B cell (primary cell): Measurements from ENCODE around the gene MRPS23. TPM values are rescaled to one million over a fixed set of nuclear protein-coding genes. Genes with fewer than 3 reads are reported as not detected.
A peak's percentile ranks its signal among the peaks of the same experiment; 100 is the strongest.

Experiments
- ATAC-seq: fragments of 200-7000 bp; cut with Tn5 transposase; one replicate; pipeline ENCODE4 v1.10.0; 2021; ENCODE audit warnings: low read depth, mild to moderate bottlenecking, moderate number of reproducible peaks, moderate library complexity
- CTCF ChIA-PET: fragments of 350-600 bp; sonication (Branson Sonifier 250); formaldehyde crosslinking; loops from one replicate; lab custom pipeline; 2021; ENCODE audit warnings: antibody characterized with exemption, inconsistent platforms; lab: Charles Lee
- POLR2A ChIA-PET: fragments of 350-600 bp; sonication (Branson Sonifier 250); formaldehyde crosslinking; loops from one replicate; lab custom pipeline; 2021; ENCODE audit warnings: antibody characterized with exemption; lab: Charles Lee
- DNase-seq: peaks from one replicate; pipeline ENCODE4 v3.0.0; 2013
- H2AFZ ChIP-seq: 2 replicates; pipeline ENCODE4 v1.6.1; 2012; ENCODE audit warnings: mild to moderate bottlenecking, low read depth, low read length; ENCODE audit not compliant: insufficient read depth, poor library complexity, severe bottlenecking
- H3K27ac ChIP-seq, 2 donors: 1 replicate in 1 of 2; 2 replicates in 1 of 2; pipeline ENCODE4 v1.5.1; 2012 to 2013; ENCODE audit warnings: low read length in 2 of 2, mild to moderate bottlenecking in 2 of 2, moderate library complexity in 1 of 2
- H3K27me3 ChIP-seq, 4 experiments: fragments of 200-600 bp in 1 of 4; sonication (generic) in 1 of 4; replicated peaks in 1 of 4; 1 replicate in 2 of 4; 2 replicates in 2 of 4; pipeline versions ENCODE4 v1.6.1 to v1.7.0; 2013 to 2016; ENCODE audit warnings: low read length in 3 of 4, mild to moderate bottlenecking in 2 of 4, mixed read lengths in 1 of 4, moderate library complexity in 1 of 4; ENCODE audit not compliant: insufficient read depth in 4 of 4, control insufficient read depth in 3 of 4; ENCODE audit errors: control extremely low read depth in 1 of 4
- H3K36me3 ChIP-seq, 2 experiments: replicated peaks in 1 of 2; 1 replicate in 1 of 2; 2 replicates in 1 of 2; pipeline versions ENCODE4 v1.6.1 to v1.7.1; 2013; ENCODE audit warnings: low read length in 1 of 2; ENCODE audit not compliant: insufficient read depth in 2 of 2, control insufficient read depth in 1 of 2; ENCODE audit errors: control extremely low read depth in 1 of 2, extremely low read depth in 1 of 2
- H3K4me1 ChIP-seq, 2 donors: fragments of 200-600 bp in 1 of 2; sonication (generic) in 1 of 2; 1 replicate in 1 of 2; 2 replicates in 1 of 2; pipeline versions ENCODE4 v1.5.1 to v1.6.1; 2013 to 2017; ENCODE audit warnings: low read length in 2 of 2; ENCODE audit not compliant: control insufficient read depth in 2 of 2, insufficient read depth in 2 of 2
- H3K4me2 ChIP-seq: replicated peaks from 2 replicates; pipeline ENCODE3; 2012; ENCODE audit warnings: mild to moderate bottlenecking, low read depth, low read length; ENCODE audit not compliant: poor library complexity, severe bottlenecking
- H3K4me3 ChIP-seq, 5 experiments: fragments of 200-600 bp in 1 of 5; sonication (generic) in 1 of 5; 1 replicate in 3 of 5; 2 replicates in 2 of 5; pipeline versions ENCODE4 v1.5.1 to v1.7.0; 2011 to 2016; ENCODE audit warnings: low read length in 4 of 5, mild to moderate bottlenecking in 4 of 5, low read depth in 2 of 5, control low read depth in 1 of 5, moderate library complexity in 1 of 5; ENCODE audit not compliant: insufficient read depth in 1 of 5; ENCODE audit errors: control extremely low read depth in 1 of 5, extremely low read depth in 1 of 5
- H3K79me2 ChIP-seq: fragments of 200-600 bp; sonication (generic); one replicate; pipeline ENCODE4 v1.6.0; 2016; ENCODE audit warnings: low read length; ENCODE audit not compliant: control insufficient read depth, insufficient read depth
- H3K9ac ChIP-seq: fragments of 200-600 bp; sonication (generic); 2 replicates; pipeline ENCODE4 v1.6.1; 2017; ENCODE audit warnings: mild to moderate bottlenecking, low read length, moderate library complexity
- H3K9me3 ChIP-seq, 3 donors: one replicate each; pipeline versions ENCODE4 v1.6.1 to v1.7.1; 2013; ENCODE audit warnings: low read length in 2 of 3; ENCODE audit not compliant: control insufficient read depth in 2 of 3, insufficient read depth in 1 of 3; ENCODE audit errors: control extremely low read depth in 1 of 3
- H4K20me1 ChIP-seq: 2 replicates; pipeline ENCODE4 v1.6.0; 2012; ENCODE audit warnings: mild to moderate bottlenecking, low read length; ENCODE audit not compliant: insufficient read depth, control insufficient read depth, poor library complexity, severe bottlenecking
- H3K27ac Mint-ChIP-seq: one replicate; pipeline ENCODE4 v1.8.0; 2021; ENCODE audit warnings: mixed read lengths
- H3K27me3 Mint-ChIP-seq: one replicate; pipeline ENCODE4 v1.8.0; 2021; ENCODE audit warnings: mixed read lengths
- H3K4me1 Mint-ChIP-seq: one replicate; pipeline ENCODE4 v1.8.0; 2021; ENCODE audit warnings: mixed read lengths
- H3K4me3 Mint-ChIP-seq: one replicate; pipeline ENCODE4 v1.8.0; 2021; ENCODE audit warnings: mixed read lengths
- H3K9me3 Mint-ChIP-seq: one replicate; pipeline ENCODE4 v1.8.0; 2022; ENCODE audit warnings: mixed read lengths; ENCODE audit not compliant: insufficient read depth
- EZH2 ChIP-seq: IDR thresholded peaks from 2 replicates; pipeline ENCODE4 v1.6.1; 2012; ENCODE audit warnings: borderline replicate concordance, low read depth, mild to moderate bottlenecking, moderate library complexity, low read length; ENCODE audit not compliant: insufficient read depth, poor library complexity, severe bottlenecking
- WGBS: methylation state at CpG from one replicate; pipeline ENCODE4 v1.1.5; 2013; ENCODE audit warnings: missing lambda C conversion rate; ENCODE audit not compliant: insufficient coverage; 5-methylcytosine and 5-hydroxymethylcytosine counted together
- intact Hi-C: fragments of 100-400 bp; cut with micrococcal nuclease; formaldehyde crosslinking; loops from one replicate; pipeline ENCODE4 v1.10.0; 2022
- polyA plus RNA-seq: library from polyadenylated mRNA; depleted of rRNA; stranded (reverse); fragments of >200 nt; gene quantifications from 2 replicates; pipeline ENCODE4 v1.2.3, GENCODE V29; 2012
- total RNA-seq, 2 donors: library from RNA; stranded (reverse); fragments of 120-200 nt in 1 of 2; gene quantifications; 1 replicate in 1 of 2; 2 replicates in 1 of 2; pipeline versions ENCODE4 v1.2.3 to v1.2.4, GENCODE V29; 2013 to 2022
- TF ChIP-seq, protein P1 (sequence below): fragments of 200-600 bp; IDR thresholded peaks from one replicate; pipeline ENCODE4 v1.8.0; 2022; ENCODE audit warnings: antibody characterized with exemption, mild to moderate bottlenecking

The MRPS23 gene
- total and polyA plus RNA-seq, 2 donors (not counting 1 experiment from before 2014, with no cell fraction given) = 10.3 to 25.4 TPM

- no peaks in the 10 kb centered on the region for H3K9me3 Mint-ChIP-seq
- Histone ChIP-seq H3K4me1 (peaks cover 18 to 19% of the 10 kb centered on the region in 2 donors), H3K27ac (no peak overlapping the region), H3K4me2 (no peak overlapping the region), H3K9ac (no peak overlapping the region), H3K9me3 (peaks cover 0 to 4% (median 0%) of the 10 kb centered on the region in 3 donors), H4K20me1 (no peaks in the 10 kb centered on the region), H3K36me3 (no peaks in the 10 kb centered on the region), H3K79me2 (no peaks in the 10 kb centered on the region), H2AFZ (no peak overlapping the region), H3K27me3 (peaks cover 0 to 10% (median 5%) of the 10 kb centered on the region in 4 experiments), H3K4me3 (no peak overlapping the region)
- H3K27me3 Mint-ChIP-seq = peaks cover 57% of the 10 kb centered on the region
- ATAC-seq (no peak), DNase-seq (no peak)
- H3K4me3 Mint-ChIP-seq = no peak overlapping the region
- no peak for TF ChIP-seq EZH2
- TF ChIP-seq, protein P1, sequence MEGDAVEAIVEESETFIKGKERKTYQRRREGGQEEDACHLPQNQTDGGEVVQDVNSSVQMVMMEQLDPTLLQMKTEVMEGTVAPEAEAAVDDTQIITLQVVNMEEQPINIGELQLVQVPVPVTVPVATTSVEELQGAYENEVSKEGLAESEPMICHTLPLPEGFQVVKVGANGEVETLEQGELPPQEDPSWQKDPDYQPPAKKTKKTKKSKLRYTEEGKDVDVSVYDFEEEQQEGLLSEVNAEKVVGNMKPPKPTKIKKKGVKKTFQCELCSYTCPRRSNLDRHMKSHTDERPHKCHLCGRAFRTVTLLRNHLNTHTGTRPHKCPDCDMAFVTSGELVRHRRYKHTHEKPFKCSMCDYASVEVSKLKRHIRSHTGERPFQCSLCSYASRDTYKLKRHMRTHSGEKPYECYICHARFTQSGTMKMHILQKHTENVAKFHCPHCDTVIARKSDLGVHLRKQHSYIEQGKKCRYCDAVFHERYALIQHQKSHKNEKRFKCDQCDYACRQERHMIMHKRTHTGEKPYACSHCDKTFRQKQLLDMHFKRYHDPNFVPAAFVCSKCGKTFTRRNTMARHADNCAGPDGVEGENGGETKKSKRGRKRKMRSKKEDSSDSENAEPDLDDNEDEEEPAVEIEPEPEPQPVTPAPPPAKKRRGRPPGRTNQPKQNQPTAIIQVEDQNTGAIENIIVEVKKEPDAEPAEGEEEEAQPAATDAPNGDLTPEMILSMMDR = no peak
- peaks cover 19% of the 10 kb centered on the region for H3K4me1 Mint-ChIP-seq
- H3K27ac Mint-ChIP-seq = no peak overlapping the region
- POLR2A ChIA-PET = no interaction called here
- CTCF ChIA-PET = no interaction called here
- WGBS = no CpG with 5 or more reads among the region's 1 CpG
- intact Hi-C loops = no loop called here
Measured at GRCh38 chr17:57814421-57814820, 35.4 kb downstream of the MRPS23 start.

GRCh38 chr17:57811638-57812280, 38.1 kb downstream of the MRPS23 start:
- peak overlapping the region; percentile 67 for H3K4me3 Mint-ChIP-seq
- H3K27me3 Mint-ChIP-seq = peaks cover 66% of the 10 kb centered on the region
- H3K9me3 ChIP-seq = peaks cover 0 to 4% (median 0%) of the 10 kb centered on the region in 3 donors
- POLR2A ChIA-PET = no interaction called here
- H3K4me1 Mint-ChIP-seq = peaks cover 19% of the 10 kb centered on the region
- peak overlapping the region; percentile 61 for H2AFZ ChIP-seq
- ATAC-seq (no peak), DNase-seq (no peak)
- H3K27me3 ChIP-seq = peaks cover 0 to 12% (median 7%) of the 10 kb centered on the region in 4 experiments
- 26% methylated on average over 8 of the region's 8 CpGs for WGBS
- CTCF ChIA-PET = no interaction called here
- H3K4me1 ChIP-seq = peaks cover 18 to 19% of the 10 kb centered on the region in 2 donors
- no peaks in the 10 kb centered on the region for H3K36me3 ChIP-seq
- H3K9ac ChIP-seq = peak overlapping the region; percentile 49
- no peak overlapping the region for H3K27ac Mint-ChIP-seq
- H3K27ac ChIP-seq = no peak overlapping the region
- H3K4me3 ChIP-seq = peak overlapping the region in 2 of 5 experiments; percentile 36 to 42
- H3K79me2 ChIP-seq = no peaks in the 10 kb centered on the region
- H3K9me3 Mint-ChIP-seq = no peaks in the 10 kb centered on the region
- no peaks in the 10 kb centered on the region for H4K20me1 ChIP-seq
- intact Hi-C loops = no loop called here
- H3K4me2 ChIP-seq = peak overlapping the region; percentile 73
- TF ChIP-seq, protein P1 = no peak
